ENCODE measurements around the gene AMN.

The AMN gene

DNA sequence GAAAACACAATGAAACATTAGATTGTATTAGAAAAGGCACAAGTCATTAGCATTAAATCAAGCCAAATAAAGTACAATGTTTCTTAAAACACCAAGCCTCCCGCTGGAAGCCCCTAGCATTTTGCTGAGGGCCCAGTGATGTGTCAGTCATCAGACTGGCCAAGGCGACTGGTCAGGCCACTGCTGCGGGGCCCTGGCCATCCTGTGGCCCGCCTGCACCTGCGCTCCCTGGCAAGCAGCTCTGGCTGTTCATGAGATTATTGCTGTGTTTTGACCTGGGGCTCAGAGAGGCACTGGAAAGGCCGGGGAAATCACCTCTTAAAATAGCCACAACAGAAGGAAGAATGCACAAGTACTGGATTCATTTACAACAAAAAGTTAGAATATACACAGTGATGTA, 24.2 kb upstream of the AMN start:
- ChIA-PET CTCF (interaction anchor here (0.5 kb wide), 1 partner anchor 537 kb away, joined by 3 read pairs; no protein-coding TSS in a partner anchor), POLR2A (ENCODE audit: low non-redundant PET) (no interaction called here)
- H3K27ac ChIP-seq: no peak overlapping the region

DNA sequence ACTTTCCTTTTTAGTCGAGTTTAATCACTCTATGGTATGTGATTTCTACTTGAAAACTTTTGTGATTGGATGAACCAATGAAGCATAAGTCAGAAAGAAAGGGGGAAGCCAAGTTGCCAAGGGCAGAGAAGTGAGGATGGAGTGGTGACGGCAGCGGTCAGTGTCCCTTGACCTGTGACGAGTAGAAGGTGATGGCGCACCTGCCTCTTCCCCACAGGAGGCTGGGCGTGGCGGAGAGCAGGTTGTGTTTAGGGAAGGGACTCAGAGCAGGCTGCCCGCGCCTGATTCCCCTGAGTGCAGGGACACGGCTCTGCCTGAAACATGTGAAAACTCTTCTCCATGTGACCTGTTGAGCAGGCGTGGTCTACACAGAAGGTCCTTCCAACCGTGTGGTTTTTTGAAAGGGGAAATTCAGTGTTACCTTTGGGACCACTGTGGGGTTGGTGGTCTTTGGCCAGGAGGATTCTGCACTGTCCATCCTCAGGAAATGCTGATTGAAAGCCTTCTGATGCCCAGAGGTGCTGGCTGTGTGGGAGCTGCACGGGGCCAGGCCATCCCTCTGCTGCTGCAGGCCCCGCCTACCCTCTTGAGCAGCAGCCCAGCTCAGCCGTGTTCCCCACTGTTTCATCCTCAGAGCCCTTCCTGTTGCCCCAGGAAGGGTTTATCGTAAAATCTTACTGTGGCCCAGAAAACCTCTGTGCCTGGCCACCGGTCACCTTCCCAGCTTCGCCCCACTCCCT, 23.5 kb upstream of the AMN start:
- no peak for DNase-seq (ENCODE audit: low spot score)
- ChIA-PET POLR2A (ENCODE audit: low non-redundant PET) (no interaction called here), CTCF (no interaction called here)
- no peak overlapping the region for H3K27ac ChIP-seq
- TF ChIP-seq, protein P1, sequence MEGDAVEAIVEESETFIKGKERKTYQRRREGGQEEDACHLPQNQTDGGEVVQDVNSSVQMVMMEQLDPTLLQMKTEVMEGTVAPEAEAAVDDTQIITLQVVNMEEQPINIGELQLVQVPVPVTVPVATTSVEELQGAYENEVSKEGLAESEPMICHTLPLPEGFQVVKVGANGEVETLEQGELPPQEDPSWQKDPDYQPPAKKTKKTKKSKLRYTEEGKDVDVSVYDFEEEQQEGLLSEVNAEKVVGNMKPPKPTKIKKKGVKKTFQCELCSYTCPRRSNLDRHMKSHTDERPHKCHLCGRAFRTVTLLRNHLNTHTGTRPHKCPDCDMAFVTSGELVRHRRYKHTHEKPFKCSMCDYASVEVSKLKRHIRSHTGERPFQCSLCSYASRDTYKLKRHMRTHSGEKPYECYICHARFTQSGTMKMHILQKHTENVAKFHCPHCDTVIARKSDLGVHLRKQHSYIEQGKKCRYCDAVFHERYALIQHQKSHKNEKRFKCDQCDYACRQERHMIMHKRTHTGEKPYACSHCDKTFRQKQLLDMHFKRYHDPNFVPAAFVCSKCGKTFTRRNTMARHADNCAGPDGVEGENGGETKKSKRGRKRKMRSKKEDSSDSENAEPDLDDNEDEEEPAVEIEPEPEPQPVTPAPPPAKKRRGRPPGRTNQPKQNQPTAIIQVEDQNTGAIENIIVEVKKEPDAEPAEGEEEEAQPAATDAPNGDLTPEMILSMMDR (conservative IDR thresholded peaks at IDR 0.05; ENCODE audit: low read depth): no peak

More for the DNA sequence above, 24.2 kb upstream of the AMN start:
- TF ChIP-seq, protein P1 (conservative IDR thresholded peaks at IDR 0.05; ENCODE audit: low read depth): no peak
- no peak for DNase-seq (ENCODE audit: low spot score)

DNA sequence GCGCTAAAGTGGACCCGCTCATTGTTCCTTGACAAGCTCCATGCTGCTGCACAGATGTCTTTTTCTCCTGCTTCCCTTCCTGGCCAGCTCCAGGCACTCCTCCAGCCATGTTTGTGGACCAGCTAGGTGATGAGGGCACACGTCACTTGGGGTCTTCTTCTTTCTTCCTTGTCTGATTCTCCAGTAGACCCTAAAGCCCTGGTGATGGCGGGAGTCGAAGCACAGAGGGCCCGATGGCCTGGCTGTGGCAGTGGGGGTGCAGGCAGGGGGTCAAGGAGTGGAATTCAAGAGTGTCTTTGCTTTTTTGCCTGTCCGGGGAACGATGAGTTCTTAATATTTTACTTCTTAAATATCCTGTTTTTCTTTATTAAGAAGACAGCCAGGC, 23.0 kb upstream of the AMN start:
- POLR2A ChIA-PET (ENCODE audit: low non-redundant PET): no interaction called here
- no peak overlapping the region for H3K27ac ChIP-seq
- TF ChIP-seq, protein P1 (conservative IDR thresholded peaks at IDR 0.05; ENCODE audit: low read depth): no peak
- no peak for DNase-seq (ENCODE audit: low spot score)
- CTCF ChIA-PET: no interaction called here

DNA sequence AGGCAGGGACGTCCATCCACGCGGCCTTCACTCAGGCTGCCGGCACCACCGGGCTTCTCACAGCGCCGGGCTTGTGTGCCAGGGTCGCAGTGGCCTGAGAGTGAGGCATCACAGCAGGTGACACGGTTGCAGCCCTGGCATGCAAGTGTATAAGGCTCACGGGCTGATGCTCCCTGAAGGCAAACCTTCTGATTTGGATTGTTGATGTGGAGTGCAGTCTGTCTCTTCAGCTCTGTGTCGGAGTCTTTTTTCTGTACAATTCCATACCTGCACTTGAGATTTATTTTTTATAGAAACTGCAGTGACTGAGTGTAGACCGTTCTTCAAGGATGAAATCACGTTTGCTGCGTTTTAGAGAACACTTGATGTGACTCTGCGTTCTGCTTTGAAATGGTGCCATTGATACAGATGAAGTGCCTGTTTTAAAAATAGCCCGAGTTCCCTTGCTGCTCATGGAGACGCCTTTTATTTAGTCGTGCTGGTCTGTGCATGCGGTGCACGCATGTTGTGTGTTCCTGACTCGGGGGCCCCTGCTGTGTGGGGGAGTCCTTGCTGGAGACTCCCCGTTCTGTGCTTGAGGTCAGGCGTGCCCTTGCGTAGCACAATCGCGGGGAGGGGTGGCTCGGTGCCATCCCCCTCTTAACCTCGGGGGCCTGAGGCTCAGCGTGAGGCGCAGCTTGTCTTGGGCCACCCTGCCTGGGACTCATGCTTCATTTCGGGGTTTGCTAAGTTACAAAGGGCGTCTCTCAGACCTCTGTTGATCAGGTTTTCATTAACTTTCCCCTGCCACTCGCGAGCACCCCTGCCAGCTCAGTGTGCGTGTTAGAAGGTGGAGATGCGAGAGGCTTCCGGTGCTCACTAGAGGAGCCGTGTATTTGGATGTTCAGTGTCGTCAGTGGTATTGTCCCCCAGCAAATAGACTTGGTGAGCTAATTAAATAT, 21.6 kb upstream of the AMN start:
- ChIA-PET POLR2A (ENCODE audit: low non-redundant PET) (no interaction called here), CTCF (interaction anchor here (0.6 kb wide), 1 partner anchor 126 kb away, joined by 3 read pairs; no protein-coding TSS in a partner anchor)
- TF ChIP-seq, protein P1 (conservative IDR thresholded peaks at IDR 0.05; ENCODE audit: low read depth): no peak
- no peak overlapping the region for H3K27ac ChIP-seq
- DNase-seq (ENCODE audit: low spot score): no peak

DNA sequence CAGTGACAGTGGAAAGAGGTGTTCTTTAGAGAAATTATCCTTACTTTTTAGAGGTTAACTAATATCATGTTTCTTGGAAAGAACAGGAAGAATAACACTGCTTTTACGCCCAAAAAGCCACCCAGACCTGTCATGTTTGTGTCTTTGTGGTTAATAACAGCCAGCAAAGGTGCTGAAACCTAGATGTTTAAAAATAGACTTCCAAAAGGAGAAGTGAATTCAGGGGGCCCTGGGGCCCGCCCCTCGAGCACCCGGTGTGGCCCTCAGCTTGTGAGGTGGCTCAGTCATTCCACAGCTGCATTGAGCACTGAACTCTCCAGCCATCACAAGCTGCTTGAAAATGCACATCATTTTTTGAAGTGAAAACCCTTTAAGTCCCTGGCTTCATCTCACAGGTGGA, 20.8 kb upstream of the AMN start:
- TF ChIP-seq, protein P1 (conservative IDR thresholded peaks at IDR 0.05; ENCODE audit: low read depth): no peak
- ChIA-PET CTCF (interaction anchor here (0.6 kb wide), 1 partner anchor 127 kb away, joined by 3 read pairs; no protein-coding TSS in a partner anchor), POLR2A (ENCODE audit: low non-redundant PET) (no interaction called here)
- no peak for DNase-seq (ENCODE audit: low spot score)
- no peak overlapping the region for H3K27ac ChIP-seq

DNA sequence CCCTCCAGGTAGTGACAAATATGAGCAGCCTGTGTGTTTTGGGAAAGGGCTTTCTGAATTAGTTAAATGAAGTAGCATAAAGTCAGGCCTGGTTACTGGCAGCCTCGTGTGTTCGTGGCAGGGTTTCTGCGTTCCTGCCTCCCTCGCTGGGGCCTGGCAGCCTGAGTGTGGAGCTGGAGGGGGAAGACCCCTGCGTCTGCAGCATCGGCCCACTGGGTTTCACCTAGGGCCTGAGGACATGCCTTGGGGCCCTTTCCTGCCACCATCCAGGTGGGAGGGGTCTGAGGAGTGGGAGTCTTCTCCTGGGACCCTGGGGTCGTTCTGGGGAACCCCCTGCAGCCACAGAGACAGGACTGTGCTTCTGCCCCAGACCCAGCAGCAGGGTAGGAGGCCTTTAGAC, 20.4 kb upstream of the AMN start:
- DNase-seq (ENCODE audit: low spot score): no peak
- CTCF ChIA-PET: no interaction called here
- no peak overlapping the region for H3K27ac ChIP-seq
- TF ChIP-seq, protein P1 (conservative IDR thresholded peaks at IDR 0.05; ENCODE audit: low read depth): no peak
- POLR2A ChIA-PET (ENCODE audit: low non-redundant PET): no interaction called here

Measured in RWPE1 (cell line).